NCI-H146 treated with DMSO at 0.1 percent for 48 hours (cell line): Measurements from ENCODE around the gene SOSTDC1.

Experiments
- DNase-seq: peaks from one replicate; lab custom pipeline; 2025; ENCODE audit not compliant: unreplicated experiment; lab: John Stamatoyannopoulos, UW

Gene SOSTDC1

DNA sequence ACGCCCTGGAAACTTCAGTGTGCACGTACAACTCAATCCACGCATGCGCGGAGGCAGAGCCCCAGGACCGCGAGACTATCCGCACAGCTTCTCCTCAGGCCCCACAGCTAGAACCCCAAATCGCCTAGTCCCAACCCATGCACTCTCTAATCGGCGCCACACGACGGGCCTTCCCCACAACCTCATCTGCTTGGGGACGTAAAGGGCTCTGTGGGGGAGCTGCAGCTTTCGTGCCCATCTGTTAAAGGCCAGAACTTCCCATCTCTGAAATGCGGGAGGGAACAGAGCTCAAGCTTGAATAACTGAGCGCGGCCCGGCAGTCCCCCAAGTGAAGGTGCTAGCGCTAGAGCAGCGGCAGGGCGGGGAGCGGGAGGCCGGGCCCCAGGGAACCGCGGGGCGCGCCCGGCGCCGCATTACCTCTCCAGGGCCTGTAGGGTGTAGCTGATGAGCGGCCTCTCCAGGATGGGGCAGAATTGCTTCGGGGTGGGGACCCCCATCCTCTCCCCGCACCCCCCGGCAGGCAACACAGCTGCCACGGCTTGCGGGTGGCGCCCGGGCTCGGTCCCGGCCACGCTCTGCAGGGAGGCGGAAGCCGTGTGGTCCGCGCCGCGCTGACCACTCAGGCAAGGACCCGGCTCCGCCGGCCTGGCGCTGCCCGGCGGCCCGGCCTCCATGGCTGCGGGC lies 44.7 kb downstream of the SOSTDC1 start:
- no peak for DNase-seq

DNA sequence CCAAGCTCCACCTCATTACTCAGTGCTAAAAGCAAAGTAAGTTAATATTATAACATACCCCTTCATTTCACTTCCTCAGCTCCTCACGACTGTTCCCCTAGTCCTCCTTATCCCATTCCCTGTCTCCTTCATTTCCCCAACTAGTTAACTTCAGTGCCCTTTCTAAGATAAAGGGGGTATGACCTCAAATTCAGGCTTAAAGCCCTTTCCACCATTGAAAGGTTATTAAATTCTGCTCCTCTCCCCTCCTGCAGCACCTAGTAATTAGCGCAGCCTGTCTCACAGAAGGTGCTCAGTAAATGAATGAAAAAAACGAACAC lies 45.2 kb downstream of the SOSTDC1 start:
- DNase-seq: no peak

- no peak for DNase-seq
These were observed 45.7 kb downstream of the SOSTDC1 start for GRCh38 chr7:16419859-16420258.

- no peak for DNase-seq
These were observed 46.4 kb downstream of the SOSTDC1 start for GRCh38 chr7:16419126-16419525.

GRCh38 chr7:16417906-16418305 lies 47.6 kb downstream of the SOSTDC1 start:
- DNase-seq: no peak

- DNase-seq: no peak
These were observed 49.0 kb downstream of the SOSTDC1 start for GRCh38 chr7:16416289-16417282.

DNA sequence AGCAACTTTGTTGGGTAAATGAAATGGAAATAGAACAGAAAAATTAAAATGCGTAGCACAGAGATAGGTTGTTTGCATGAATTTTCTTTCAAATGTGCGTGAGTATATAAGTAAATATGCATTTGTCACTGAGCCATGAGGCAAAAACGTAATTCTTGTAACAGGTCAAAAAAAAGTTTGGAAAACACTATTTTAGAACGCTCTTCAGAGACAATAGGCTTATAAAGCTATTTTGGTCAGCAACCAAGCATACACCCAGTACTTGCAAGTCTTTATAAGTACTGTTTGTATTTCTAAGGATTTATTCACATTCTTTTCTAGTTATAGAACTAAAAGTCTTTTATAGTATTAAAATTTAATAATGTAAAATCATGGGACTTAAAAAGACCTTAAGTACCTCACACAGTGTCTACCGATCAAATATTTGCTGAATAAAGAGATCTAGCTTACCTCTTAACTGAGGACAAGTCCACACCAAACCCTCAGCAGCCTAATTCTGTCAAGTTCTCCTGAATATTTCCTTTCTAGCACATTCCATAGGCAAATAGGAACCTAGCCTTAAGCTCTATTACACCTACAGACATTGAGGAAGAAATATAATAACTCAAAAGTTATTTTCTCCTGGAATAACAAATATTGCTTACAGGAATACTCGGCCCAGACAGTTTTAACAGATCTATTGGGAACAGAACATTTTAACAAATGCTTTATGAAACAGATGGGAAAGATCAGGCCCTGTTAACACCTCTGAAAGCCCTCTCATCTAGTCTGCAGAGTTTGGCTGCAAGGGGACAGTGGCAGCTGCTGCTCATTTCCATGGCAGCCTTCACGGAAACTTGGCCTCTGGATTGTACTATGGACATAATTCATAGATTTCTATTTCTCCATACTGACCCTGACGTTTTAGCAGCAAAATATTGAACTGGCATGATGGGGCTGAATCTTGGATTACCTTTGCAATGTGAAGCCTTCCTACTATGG lies 53.0 kb downstream of the SOSTDC1 start:
- DNase-seq: no peak
